HG02623 (cell line): ENCODE data around the gene ZNF569.
"Not testable (repeated sequence)": the region's sequence is repeated elsewhere in the genome, so short reads cannot be mapped to it uniquely, and the experiment has no call there.

Experiments
- ATAC-seq: cut with Tn5 transposase; IDR thresholded peaks from one replicate; pipeline ENCODE4 v1.9.1; 2021; ENCODE audit warnings: moderate library complexity; ENCODE audit not compliant: unreplicated experiment

Gene ZNF569

DNA sequence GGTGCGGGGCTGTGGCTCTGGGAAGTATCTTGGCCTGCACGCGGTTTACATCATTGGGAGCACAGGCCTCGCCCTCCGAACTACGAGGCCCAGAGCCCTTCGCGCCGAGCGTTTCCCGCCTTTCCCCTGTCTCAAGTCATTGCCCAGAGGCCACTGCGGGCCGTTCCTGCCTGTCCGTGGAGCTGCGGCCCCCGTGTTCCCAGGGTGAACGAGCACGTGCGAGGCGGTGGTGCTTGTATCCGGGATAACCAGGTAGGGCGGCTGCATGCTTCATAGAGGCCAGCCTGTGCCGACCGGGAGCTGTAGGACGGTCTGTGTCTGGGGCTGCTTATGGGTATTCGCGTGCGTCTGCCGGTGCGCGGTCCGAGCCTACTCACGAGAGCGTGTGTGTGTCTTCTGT is 63.8 kb downstream of the ZNF569 start:
- no peak for ATAC-seq

DNA sequence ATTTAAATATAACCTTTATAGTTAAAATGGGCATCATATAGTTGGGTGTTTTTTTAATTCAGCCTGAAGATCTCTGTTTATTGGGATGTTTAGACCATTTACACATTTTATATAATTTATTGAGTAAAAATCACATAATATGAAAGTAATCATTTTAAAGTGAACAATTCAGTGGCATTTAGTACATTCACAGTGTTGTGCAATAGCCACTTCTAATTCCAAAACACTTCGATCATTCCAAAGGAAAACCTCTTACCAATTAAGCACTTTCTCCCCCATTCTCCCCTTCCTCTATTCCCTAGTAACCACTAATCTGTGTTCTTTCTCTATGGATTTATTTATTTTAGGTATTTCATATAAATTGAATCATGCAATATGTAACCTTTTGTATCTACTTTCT is 66.2 kb downstream of the ZNF569 start:
- no peak for ATAC-seq

DNA sequence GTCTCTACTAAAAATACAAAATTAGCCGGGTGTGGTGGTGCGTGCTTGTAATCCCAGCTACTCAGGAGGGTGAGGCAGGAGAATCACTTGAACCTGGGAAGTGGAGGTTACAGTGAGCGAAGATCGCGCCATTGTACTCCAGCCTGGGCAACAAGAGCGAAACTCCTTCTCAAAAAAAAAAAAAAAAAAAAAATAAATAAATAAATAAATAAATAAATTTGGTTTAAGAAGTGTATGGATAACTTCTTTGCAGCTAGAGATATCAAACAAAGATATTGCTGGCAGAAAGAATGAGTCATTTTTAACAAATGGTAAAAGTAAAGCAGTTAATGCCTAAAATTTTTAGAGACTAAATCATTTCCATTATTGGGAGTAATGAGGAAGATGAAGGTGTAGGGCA is 75.8 kb downstream of the ZNF569 start:
- not testable (repeated sequence) for ATAC-seq

DNA sequence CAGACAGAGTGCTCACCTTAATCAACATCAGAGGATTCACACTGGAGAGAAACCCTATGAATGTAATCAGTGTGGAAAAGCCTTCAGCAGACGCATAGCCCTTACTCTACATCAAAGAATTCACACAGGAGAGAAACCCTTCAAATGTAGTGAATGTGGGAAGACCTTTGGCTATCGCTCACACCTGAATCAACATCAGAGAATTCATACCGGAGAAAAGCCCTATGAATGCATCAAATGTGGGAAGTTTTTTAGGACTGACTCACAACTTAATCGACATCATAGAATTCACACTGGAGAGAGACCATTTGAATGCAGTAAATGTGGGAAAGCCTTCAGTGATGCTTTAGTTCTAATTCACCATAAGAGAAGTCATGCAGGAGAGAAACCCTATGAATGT is 78.0 kb downstream of the ZNF569 start:
- no peak for ATAC-seq

DNA sequence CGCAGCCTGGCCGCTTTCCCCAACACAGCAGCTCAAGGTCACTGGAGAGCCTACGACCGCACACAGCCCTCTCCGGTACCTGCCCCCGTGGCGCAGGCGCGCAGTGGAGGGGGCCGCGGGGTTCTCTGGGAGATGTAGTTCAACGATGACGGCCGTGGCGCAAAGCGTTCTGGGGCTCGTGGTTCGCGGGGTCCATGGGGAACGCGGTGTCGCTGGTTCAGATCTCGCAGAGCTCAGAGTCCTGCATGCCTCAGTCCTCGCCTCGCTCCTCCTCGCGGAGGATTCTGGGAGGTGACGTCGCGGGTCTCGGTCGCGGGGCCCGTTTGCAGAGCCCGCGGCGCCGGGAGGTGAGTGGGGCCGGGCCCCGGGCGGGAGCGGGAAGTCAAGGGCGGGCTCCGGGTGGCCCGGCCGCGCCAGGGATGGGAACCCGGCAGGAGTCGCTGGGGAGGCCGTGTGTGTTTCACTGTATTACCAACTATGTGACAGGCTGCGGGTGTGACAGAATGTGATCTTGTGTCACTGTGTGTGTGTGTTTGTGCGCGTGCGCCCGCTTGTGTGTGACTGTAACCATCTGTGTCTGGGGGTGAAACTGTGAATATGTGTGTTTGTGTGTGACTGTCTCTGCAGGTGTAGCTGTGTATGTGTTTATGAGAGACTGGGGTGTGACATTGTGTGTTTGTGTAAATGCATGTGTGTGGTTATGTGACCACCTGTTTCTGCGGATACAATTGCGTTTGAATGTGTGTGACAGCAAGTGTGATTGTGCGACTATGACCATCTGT is 96.2 kb downstream of the ZNF569 start, which contains the start of gene ZNF527:
TSS of gene ZNF527 (plus strand) at position 220 of the 782 bp plus-strand sequence. CDS start 3,100 bp downstream, outside the sequence.
- ATAC-seq: peak; percentile 98

DNA sequence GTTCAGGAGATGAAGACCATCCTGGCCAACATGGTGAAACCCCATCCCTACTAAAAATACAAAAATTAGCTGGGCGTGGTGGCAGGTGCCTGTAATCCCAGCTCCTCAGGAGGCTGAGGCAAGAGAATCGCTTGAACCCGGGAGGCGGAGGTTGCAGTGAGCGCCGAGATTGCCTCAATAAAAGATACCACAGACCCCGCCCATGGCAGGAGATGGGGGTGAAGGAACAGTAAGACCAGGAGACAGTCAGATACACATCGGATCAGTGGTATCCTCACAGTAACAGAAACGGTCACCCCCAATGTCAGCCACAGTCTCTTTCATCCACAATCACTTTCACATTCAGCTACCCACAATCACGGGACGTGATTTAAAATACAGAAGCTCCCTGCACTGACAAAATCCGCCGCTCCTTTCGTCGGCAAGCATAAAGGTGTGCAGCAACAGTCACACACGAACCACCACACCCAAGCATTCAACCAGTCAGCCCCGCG is 96.8 kb downstream of the ZNF569 start:
- peak; percentile 9 for ATAC-seq

DNA sequence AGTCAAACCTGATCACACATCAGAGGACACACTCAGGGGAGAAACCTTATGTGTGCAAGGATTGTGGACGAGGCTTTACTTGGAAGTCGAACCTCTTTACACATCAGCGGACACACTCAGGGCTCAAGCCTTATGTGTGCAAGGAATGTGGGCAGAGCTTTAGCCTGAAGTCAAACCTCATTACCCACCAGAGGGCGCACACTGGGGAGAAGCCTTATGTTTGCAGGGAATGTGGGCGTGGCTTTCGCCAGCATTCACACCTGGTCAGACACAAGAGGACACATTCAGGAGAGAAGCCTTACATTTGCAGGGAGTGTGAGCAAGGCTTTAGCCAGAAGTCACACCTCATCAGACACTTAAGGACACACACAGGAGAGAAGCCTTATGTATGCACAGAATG is 104.5 kb downstream of the ZNF569 start:
- no peak for ATAC-seq

DNA sequence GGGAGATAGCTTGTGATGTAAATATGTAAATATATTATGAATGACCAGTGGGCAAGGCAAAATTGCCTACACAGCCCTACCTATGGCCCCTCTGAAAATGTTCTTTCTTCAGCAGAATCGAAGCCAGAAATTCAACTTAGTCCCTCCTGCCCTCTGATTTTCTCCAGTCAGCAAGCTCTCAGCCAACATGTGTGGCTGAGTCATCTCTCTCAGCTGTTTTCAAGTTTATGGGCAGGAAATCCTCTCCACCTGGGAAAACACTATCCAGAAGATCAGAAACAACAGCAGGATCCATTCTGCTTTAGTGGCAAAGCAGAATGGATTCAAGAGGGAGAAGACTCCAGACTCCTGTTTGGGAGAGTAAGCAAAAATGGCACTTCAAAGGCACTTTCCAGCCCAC is 105.2 kb downstream of the ZNF569 start:
- ATAC-seq: no peak
